PC-9 (cell line): Measurements from ENCODE around the gene STXBP3.

Experiments
- CTCF ChIP-seq: fragments of 200-600 bp; sonication (generic); conservative IDR thresholded peaks from 2 replicates; pipeline ENCODE4 v1.6.1; 2017; ENCODE audit warnings: mixed run types, antibody characterized with exemption, mild to moderate bottlenecking, moderate library complexity
- EZH2 ChIP-seq: fragments of 200-600 bp; sonication (generic); IDR thresholded peaks from 2 replicates; pipeline ENCODE4 v1.8.0; 2017; ENCODE audit warnings: antibody characterized with exemption, low read depth

GRCh38 chr1:108729481-108729880, 17.0 kb upstream of the STXBP3 start:
- TF ChIP-seq CTCF, result no peak
- TF ChIP-seq EZH2, result no peak
